BE2C (cell line): Measurements from ENCODE around the gene UXS1.

ENCODE experiments used
- DNase-seq: peaks from one replicate; pipeline ENCODE4 v3.0.0-alpha.2; 2020
- H3K27me3 ChIP-seq: fragments of 250-450 bp; sonication (Bioruptor Pico); 2 replicates; pipeline ENCODE4 v1.5.1; 2020; ENCODE audit warnings: mild to moderate bottlenecking
- H3K36me3 ChIP-seq: fragments of 250-450 bp; sonication (Bioruptor Pico); 2 replicates; pipeline ENCODE4 v1.5.1; 2020; ENCODE audit warnings: mild to moderate bottlenecking
- H3K4me1 ChIP-seq: fragments of 250-450 bp; sonication (Bioruptor Pico); 2 replicates; pipeline ENCODE4 v1.5.1; 2020
- H3K4me3 ChIP-seq: 2 replicates; pipeline ENCODE4 v1.5.1; 2011; ENCODE audit warnings: low read depth, low read length
- H3K9me3 ChIP-seq: fragments of 250-450 bp; sonication (Bioruptor Pico); 2 replicates; pipeline ENCODE4 v1.5.1; 2020
- TF ChIP-seq, protein P1 (sequence below): IDR thresholded peaks from 2 replicates; pipeline ENCODE4 v1.5.1; 2012; ENCODE audit warnings: mild to moderate bottlenecking, low read depth, low read length

UXS1 gene

DNA sequence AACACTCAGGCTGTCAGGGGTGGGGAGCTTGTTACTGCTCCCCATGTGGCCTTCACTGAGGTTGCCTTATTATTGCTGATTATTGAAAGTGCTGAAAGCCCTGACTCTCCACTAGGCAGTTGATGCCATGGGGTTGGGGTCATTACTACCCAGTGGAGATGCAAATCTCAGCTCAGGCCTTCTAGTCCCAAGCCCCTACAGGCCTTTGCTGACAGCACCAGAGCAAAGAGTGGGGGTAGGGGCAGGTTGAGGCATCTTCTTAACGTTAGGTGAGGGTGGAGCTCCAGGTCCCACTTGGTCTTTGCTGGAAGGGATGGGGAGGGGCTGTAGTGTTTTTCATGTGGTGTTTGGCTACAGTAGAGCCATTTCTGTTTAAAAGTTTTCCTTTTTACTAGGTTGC lies 104.5 kb downstream of the UXS1 start:
- Histone ChIP-seq H3K9me3 (no peaks in the 10 kb centered on the region), H3K36me3 (no peaks in the 10 kb centered on the region), H3K4me1 (no peaks in the 10 kb centered on the region), H3K4me3 (no peak overlapping the region), H3K27me3 (no peaks in the 10 kb centered on the region)
- TF ChIP-seq, protein P1, sequence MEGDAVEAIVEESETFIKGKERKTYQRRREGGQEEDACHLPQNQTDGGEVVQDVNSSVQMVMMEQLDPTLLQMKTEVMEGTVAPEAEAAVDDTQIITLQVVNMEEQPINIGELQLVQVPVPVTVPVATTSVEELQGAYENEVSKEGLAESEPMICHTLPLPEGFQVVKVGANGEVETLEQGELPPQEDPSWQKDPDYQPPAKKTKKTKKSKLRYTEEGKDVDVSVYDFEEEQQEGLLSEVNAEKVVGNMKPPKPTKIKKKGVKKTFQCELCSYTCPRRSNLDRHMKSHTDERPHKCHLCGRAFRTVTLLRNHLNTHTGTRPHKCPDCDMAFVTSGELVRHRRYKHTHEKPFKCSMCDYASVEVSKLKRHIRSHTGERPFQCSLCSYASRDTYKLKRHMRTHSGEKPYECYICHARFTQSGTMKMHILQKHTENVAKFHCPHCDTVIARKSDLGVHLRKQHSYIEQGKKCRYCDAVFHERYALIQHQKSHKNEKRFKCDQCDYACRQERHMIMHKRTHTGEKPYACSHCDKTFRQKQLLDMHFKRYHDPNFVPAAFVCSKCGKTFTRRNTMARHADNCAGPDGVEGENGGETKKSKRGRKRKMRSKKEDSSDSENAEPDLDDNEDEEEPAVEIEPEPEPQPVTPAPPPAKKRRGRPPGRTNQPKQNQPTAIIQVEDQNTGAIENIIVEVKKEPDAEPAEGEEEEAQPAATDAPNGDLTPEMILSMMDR: no peak
- no peak for DNase-seq

DNA sequence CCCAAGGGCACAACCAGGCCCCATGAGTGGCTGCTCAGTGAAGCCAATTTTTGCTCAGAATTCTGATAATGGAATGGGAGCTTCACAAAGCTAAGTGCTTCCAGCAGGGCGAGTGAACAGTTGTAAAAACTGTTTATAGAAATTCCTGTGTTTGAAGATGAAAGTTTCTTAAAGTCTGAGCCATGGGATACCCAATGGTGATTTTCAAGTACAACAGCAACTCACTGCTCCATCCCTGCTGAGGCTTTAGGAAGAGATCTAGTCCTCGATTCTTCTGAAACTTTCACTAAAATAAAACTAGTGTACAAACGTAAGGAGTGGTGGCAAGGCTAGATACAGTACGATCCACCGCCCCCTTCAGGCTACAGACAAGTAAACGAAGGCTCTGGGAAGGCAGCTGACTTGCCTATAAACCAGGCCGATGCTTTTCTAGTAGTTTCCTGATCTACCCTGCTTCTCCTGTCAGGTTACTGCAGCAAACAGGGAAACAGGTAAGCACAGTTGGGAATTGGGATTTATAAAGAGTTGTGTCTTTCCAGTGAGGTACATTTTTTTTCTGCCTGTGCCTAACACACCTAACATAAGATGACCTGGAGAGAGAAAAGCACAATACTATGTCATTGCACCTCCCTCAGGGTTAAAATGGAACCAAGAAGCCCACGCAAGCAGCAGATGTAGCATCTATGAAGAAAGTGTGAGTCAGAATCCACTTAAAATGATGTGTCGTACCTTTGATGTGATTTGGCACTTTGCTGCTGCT lies 108.7 kb downstream of the UXS1 start:
- H3K9me3 ChIP-seq: no peaks in the 10 kb centered on the region
- H3K27me3 ChIP-seq: no peaks in the 10 kb centered on the region
- DNase-seq: no peak
- H3K4me3 ChIP-seq: no peak overlapping the region
- no peaks in the 10 kb centered on the region for H3K36me3 ChIP-seq
- TF ChIP-seq, protein P1: 0 out of 2 replicates have a peak, but pooled peaks have one; percentile 14
- no peaks in the 10 kb centered on the region for H3K4me1 ChIP-seq

DNA sequence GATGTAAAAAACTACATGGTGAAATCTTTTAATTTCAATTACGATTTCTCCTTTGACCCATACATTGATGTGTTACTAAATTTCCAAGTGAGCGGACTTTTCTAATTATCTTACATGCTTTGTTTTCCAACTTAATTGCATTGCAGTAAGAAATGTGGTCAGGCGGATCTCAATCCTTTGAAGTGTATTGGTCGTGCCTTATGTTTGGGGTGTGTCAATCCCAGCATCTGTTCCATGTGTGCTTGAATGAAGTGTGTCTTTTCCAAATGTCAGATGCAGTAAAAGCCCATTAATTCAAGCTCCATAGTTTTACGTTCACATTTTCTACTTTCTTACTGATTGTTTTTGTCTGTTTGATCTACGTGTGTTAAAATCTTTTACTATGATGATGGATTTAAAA lies 113.1 kb downstream of the UXS1 start:
- no peak for DNase-seq
- Histone ChIP-seq H3K4me1 (no peaks in the 10 kb centered on the region), H3K9me3 (no peaks in the 10 kb centered on the region), H3K4me3 (no peak overlapping the region), H3K36me3 (no peaks in the 10 kb centered on the region), H3K27me3 (no peaks in the 10 kb centered on the region)
- TF ChIP-seq, protein P1: no peak

DNA sequence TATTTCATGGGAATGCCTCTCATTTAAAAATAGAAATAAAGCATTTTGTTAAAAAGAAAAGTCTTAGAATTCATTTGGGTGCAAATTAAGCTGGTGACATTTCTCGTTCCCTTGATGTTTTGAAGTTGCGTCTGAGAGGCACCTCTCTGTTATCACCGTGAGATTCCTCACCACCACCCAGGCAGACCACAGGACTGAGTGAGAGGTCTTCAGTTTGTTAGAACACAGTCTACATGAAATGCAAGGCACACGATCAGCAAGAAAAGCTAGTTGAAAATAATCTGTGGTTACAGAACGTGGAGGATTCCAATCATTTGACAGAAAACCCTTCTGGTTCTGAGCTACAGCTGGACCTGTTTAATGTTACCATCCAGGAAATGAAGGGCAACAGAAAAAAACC lies 116.0 kb downstream of the UXS1 start:
- Histone ChIP-seq H3K4me1 (no peaks in the 10 kb centered on the region), H3K4me3 (no peak overlapping the region), H3K27me3 (no peaks in the 10 kb centered on the region), H3K9me3 (no peaks in the 10 kb centered on the region), H3K36me3 (no peaks in the 10 kb centered on the region)
- DNase-seq: no peak
- TF ChIP-seq, protein P1: no peak

DNA sequence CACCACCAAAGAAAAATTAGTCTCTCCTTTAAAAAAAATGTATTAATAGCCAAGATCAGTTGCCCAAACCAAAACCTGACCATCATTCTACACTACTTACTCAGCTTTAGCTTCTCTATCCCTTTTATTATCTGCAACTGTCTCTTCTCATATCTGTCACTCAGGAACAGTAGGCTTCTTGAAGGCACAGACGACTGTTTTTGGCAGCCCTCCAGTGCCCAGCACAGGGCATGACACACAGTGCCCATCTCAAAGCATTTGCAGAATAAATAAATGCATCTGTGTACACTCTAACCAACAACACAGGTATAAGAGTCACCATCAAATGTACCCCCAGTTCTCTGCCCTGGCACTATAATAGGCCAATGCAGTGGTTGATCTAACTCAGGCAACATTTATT lies 117.2 kb downstream of the UXS1 start:
- H3K4me1 ChIP-seq: no peaks in the 10 kb centered on the region

DNA sequence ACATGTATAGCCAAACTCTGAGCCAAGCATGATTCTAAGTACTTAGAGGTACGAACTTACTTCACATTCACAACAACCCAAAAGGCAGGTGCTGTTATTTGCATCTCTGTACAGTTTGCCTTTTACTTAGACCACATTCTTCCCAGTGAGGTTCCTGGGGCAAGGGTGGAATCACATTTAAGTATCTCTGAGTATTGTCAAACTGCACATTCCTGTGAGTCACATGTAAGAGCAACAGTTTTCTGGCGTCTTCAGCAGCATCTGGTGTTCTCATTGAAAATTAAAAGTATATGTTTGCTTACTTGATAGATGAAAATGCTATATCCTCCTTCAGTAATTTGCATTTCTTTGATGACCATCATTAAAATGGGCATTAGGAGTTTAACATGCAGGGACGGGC lies 119.1 kb downstream of the UXS1 start:
- Histone ChIP-seq H3K4me3 (no peak overlapping the region), H3K36me3 (no peaks in the 10 kb centered on the region), H3K4me1 (no peaks in the 10 kb centered on the region), H3K9me3 (no peaks in the 10 kb centered on the region), H3K27me3 (no peaks in the 10 kb centered on the region; the same call in 1 of the 2 replicates)
- DNase-seq: no peak
- TF ChIP-seq, protein P1: no peak

More for the DNA sequence above, 117.2 kb downstream of the UXS1 start:
- no peak for DNase-seq
- Histone ChIP-seq H3K27me3 (no peaks in the 10 kb centered on the region), H3K9me3 (no peaks in the 10 kb centered on the region), H3K36me3 (no peaks in the 10 kb centered on the region), H3K4me3 (no peak overlapping the region)
- TF ChIP-seq, protein P1: no peak
